ENCODE data around the gene GRN. TPM values are rescaled to one million over a fixed set of nuclear protein-coding genes. Genes with fewer than 3 reads are reported as not detected.

Gene GRN
- total and polyA plus RNA-seq, 9 of the 15 experiments (the other 6 are each of a cell fraction or from before 2014, with no cell fraction given), result 5.4 to 75.3 (median 20.7) TPM

DNA sequence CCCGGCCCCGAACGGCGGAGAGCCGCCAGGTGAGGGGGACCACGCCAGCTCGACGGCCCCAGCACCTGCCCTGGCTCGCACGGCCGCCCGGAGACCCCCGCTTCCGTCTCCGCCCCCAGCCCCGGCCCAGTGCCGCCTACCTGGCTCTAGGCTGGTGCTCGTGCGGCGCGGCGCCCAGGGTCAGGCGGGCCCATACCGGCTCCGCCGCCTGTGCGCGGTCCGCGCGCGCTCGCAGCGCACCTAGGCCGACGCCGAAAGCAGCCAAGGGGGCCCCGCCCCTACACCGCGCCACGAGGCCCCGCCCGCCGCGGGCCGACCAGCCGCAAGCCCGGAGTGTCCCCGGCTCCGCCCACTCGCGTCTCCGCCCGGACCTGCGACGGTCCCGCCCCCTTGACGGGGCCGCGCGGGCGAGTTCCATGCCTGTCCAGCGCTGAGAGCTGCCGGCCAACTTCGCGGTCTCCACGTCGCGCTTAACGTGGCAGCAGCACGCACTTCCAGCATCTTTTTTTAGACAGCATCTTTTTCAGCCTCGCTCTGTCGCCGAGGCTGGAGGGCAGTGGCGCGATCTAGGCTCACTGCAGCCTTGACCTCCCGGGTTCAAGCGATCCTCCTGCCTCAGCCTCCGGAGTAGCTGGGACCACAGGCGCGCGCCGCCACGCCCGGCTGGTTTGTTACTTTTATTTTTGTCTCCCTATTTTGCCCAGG lies 20.4 kb upstream of the GRN start, which contains the start of gene SLC25A39 (continued):
- TF ChIP-seq TEAD4 (IDR thresholded peaks at IDR 0.05; ENCODE audit: low read length) (no peak), TEAD4 (CRISPR knock-in tag; IDR thresholded peaks at IDR 0.05; ENCODE audit: borderline replicate concordance) (0 out of 2 replicates have a peak, but pooled peaks have one; percentile 40), EGR1 (conservative IDR thresholded peaks at IDR 0.05) (peak; percentile 34; the same call in 1 of the 2 replicates), ZNF445 (CRISPR knock-in tag; IDR thresholded peaks at IDR 0.05; ENCODE audit: low read depth) (no peak), CREB1 (IDR thresholded peaks at IDR 0.05) (peak; percentile 68), CREB1 (CRISPR knock-in tag; IDR thresholded peaks at IDR 0.05) (no peak; the same call in 1 of the 2 replicates)
- TF ChIP-seq, protein P1, sequence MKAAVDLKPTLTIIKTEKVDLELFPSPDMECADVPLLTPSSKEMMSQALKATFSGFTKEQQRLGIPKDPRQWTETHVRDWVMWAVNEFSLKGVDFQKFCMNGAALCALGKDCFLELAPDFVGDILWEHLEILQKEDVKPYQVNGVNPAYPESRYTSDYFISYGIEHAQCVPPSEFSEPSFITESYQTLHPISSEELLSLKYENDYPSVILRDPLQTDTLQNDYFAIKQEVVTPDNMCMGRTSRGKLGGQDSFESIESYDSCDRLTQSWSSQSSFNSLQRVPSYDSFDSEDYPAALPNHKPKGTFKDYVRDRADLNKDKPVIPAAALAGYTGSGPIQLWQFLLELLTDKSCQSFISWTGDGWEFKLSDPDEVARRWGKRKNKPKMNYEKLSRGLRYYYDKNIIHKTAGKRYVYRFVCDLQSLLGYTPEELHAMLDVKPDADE (conservative IDR thresholded peaks at IDR 0.05; ENCODE audit: control insufficient read depth, low read depth, low read length), result peak; percentile 80
- TF ChIP-seq, protein P2, sequence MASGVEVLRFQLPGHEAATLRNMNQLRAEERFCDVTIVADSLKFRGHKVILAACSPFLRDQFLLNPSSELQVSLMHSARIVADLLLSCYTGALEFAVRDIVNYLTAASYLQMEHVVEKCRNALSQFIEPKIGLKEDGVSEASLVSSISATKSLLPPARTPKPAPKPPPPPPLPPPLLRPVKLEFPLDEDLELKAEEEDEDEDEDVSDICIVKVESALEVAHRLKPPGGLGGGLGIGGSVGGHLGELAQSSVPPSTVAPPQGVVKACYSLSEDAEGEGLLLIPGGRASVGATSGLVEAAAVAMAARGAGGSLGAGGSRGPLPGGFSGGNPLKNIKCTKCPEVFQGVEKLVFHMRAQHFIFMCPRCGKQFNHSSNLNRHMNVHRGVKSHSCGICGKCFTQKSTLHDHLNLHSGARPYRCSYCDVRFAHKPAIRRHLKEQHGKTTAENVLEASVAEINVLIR (CRISPR knock-in tag; IDR thresholded peaks at IDR 0.05), result no peak

Data from K562 (cell line).